AG04450 (cell line): ENCODE measurements around the gene EFNA5. TPM values are rescaled to one million over a fixed set of nuclear protein-coding genes. Genes with fewer than 3 reads are reported as not detected.

Experiments used
- CTCF ChIA-PET: fragments of 300-600, 350-600 bp; formaldehyde crosslinking; extraction: SDS; loops from one replicate; lab custom pipeline; 2022; ENCODE audit warnings: antibody characterized with exemption, inconsistent platforms; lab: Charles Lee
- POLR2A ChIA-PET: fragments of 350-600 bp; formaldehyde crosslinking; extraction: SDS; loops from one replicate; lab custom pipeline; 2021; ENCODE audit warnings: antibody characterized with exemption, inconsistent platforms; lab: Yijun Ruan, JAX
- DNase-seq: peaks from one replicate; pipeline ENCODE4 v3.0.0-alpha.2; 2011; ENCODE audit warnings: low read depth, low spot score
- H3K27ac ChIP-seq: one replicate; pipeline ENCODE4 v1.5.1; 2012; ENCODE audit warnings: low read depth, low read length, control low read depth
- H3K27me3 ChIP-seq: one replicate; pipeline ENCODE4 v1.6.0; 2012; ENCODE audit warnings: low read length; ENCODE audit not compliant: control insufficient read depth, insufficient read depth
- H3K4me3 ChIP-seq: 2 replicates; pipeline ENCODE4 v1.5.1; 2011; ENCODE audit warnings: mild to moderate bottlenecking, low read depth, low read length, control low read depth
- H3K9me3 ChIP-seq: 2 replicates; pipeline ENCODE4 v1.5.1; 2012; ENCODE audit warnings: low read length; ENCODE audit not compliant: control insufficient read depth, insufficient read depth
- polyA plus RNA-seq: library from polyadenylated mRNA; depleted of rRNA; stranded (reverse); fragments of >200 nt; gene quantifications from 2 replicates; pipeline ENCODE4 v1.2.3, GENCODE V29; 2011
- TF ChIP-seq, protein P1 (sequence below): IDR thresholded peaks from 2 replicates; pipeline ENCODE4 v1.5.1; 2011; ENCODE audit warnings: low read depth, low read length, control low read depth, inconsistent platforms

The EFNA5 gene
- polyA plus RNA-seq, 1 experiment: 3.0 TPM

DNA sequence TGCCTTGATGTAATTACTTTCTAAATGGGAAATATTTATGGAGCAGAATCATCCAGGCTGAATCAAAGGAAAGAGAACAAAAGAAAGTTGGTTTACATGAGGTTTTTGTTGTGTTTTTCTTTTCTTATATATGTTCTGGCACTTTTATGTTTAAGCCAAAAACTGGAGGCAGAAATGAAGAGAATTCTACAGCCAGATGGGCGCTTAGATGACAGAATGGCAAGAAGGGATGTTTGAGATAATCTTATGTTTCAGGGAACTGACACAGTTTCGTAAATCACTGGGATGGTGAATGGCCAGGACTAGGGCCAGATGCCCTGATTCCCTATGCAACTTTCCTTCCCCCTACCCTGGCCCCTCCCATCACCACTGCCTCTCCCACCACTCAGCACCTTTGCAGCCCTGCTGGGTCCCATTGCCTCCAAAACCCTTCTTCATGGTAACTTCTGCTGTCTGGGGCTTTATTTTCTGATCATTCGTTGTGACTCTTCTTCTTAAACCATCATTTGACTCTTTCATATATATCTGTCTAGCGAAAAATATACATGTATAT lies 111.8 kb downstream of the EFNA5 start:
- ChIA-PET POLR2A (no interaction called here), CTCF (interaction anchor here (0.5 to 2.3 kb wide), 2 partner anchors 13 to 66 kb away, joined by 3 to 26 read pairs; no protein-coding TSS in a partner anchor)
- Histone ChIP-seq H3K4me3 (no peak overlapping the region), H3K27me3 (no peaks in the 10 kb centered on the region), H3K9me3 (no peaks in the 10 kb centered on the region), H3K27ac (no peak overlapping the region)
- TF ChIP-seq, protein P1, sequence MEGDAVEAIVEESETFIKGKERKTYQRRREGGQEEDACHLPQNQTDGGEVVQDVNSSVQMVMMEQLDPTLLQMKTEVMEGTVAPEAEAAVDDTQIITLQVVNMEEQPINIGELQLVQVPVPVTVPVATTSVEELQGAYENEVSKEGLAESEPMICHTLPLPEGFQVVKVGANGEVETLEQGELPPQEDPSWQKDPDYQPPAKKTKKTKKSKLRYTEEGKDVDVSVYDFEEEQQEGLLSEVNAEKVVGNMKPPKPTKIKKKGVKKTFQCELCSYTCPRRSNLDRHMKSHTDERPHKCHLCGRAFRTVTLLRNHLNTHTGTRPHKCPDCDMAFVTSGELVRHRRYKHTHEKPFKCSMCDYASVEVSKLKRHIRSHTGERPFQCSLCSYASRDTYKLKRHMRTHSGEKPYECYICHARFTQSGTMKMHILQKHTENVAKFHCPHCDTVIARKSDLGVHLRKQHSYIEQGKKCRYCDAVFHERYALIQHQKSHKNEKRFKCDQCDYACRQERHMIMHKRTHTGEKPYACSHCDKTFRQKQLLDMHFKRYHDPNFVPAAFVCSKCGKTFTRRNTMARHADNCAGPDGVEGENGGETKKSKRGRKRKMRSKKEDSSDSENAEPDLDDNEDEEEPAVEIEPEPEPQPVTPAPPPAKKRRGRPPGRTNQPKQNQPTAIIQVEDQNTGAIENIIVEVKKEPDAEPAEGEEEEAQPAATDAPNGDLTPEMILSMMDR: no peak
- DNase-seq: no peak

DNA sequence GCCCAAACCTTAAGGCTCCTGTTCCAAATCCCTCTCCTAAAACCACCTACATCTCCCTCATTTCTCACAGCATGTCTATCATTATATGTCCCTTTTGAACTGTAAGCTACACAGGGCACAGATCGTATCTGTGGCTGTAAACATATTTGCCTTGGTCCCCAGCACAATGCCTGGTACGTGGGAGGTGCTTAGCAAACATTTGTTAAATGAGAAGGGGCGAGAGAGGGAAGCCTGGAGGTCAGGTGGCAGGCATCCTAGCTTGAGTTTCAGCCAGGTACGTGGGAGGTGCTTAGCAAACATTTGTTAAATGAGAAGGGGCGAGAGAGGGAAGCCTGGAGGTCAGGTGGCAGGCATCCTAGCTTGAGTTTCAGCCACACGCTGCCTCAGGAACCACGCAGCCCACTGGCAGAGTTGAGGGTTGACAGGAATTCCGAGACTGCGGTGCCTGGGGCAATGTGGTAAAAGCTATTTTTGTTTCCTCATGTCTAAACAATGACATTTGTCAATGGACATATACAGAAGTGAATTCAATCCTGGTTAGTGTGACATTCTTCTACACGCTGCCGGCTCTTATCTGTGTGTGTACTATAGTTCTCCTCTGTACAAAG lies 113.6 kb downstream of the EFNA5 start:
- no peak overlapping the region for H3K4me3 ChIP-seq
- DNase-seq: no peak
- CTCF ChIA-PET: interaction anchor here (2.3 kb wide), 1 partner anchor 14 kb away, joined by 26 read pairs; no protein-coding TSS in a partner anchor
- no peaks in the 10 kb centered on the region for H3K27me3 ChIP-seq
- no peaks in the 10 kb centered on the region for H3K9me3 ChIP-seq
- no peak overlapping the region for H3K27ac ChIP-seq
- POLR2A ChIA-PET: no interaction called here
- TF ChIP-seq, protein P1: no peak

DNA sequence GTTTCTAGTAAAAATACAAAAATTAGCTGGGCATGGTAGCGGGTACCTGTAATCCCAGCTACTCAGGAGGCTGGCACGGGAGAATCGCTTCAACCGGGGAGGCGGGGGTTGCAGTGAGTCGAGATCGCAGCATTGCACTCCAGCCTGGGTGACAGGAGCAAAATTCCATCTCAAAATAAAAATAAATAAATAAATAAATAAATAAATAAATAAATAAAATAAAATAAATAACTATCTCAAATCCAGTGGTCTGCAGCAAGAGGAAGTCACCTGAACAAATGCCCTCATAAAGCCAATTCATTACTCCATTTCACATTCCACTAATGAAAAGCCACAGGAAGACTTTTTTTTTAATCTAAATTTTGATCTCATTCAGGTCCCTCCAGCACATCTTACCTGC lies 114.2 kb downstream of the EFNA5 start:
- no peak for DNase-seq
- POLR2A ChIA-PET: no interaction called here
- no peaks in the 10 kb centered on the region for H3K27me3 ChIP-seq
- TF ChIP-seq, protein P1: no peak
- H3K27ac ChIP-seq: no peak overlapping the region
- H3K9me3 ChIP-seq: no peaks in the 10 kb centered on the region
- H3K4me3 ChIP-seq: no peak overlapping the region
- CTCF ChIA-PET: interaction anchor here (2.3 to 6.0 kb wide), 2 partner anchors 15 kb away, joined by 26 to 48 read pairs; no protein-coding TSS in a partner anchor

DNA sequence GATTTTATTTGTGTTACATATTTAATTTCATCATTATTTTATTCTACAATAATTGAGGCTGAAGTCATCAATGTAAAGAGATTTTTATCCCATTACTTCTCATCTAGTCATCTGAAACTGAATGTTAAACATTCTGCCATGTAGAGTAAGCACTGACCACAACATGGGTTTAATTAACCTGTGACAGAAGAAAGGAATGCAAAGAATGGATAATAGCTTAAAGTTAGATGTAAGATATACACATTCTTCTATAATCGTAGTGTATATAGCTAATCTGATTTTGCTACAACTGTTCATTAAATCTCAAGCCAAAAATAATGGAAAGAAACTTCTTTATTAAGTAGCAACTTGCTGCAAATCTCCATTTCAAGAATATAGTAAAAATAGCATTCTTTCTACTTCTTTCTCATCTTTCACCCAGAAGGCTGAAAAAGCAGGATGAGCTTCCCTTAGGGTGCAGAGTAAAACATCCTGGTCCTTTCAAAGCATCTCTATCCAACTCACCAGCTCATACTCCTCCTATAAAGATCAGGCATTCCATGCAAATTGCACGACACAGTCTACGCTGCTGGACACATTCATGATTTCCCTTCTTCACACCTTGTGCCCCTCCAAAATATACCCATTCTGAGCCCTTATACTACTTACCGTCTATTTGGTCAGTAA lies 115.2 kb downstream of the EFNA5 start:
- Histone ChIP-seq H3K4me3 (no peak overlapping the region), H3K27me3 (no peaks in the 10 kb centered on the region), H3K9me3 (no peaks in the 10 kb centered on the region), H3K27ac (no peak overlapping the region)
- CTCF ChIA-PET: interaction anchor here (6.0 kb wide), 1 partner anchor 16 kb away, joined by 48 read pairs; no protein-coding TSS in a partner anchor
- POLR2A ChIA-PET: interaction anchor here (0.6 to 0.8 kb wide), 2 partner anchors 17 to 302 kb away, joined by 3 to 4 read pairs; no protein-coding TSS in a partner anchor
- peak; percentile 15 for DNase-seq
- TF ChIP-seq, protein P1: no peak
